ENCODE data around the gene TEX44. TPM values are rescaled to one million over a fixed set of nuclear protein-coding genes. Genes with fewer than 3 reads are reported as not detected.

TEX44 gene
- total and polyA plus RNA-seq, 2 donors (not counting 1 experiment from before 2014, with no cell fraction given), result not detected

DNA sequence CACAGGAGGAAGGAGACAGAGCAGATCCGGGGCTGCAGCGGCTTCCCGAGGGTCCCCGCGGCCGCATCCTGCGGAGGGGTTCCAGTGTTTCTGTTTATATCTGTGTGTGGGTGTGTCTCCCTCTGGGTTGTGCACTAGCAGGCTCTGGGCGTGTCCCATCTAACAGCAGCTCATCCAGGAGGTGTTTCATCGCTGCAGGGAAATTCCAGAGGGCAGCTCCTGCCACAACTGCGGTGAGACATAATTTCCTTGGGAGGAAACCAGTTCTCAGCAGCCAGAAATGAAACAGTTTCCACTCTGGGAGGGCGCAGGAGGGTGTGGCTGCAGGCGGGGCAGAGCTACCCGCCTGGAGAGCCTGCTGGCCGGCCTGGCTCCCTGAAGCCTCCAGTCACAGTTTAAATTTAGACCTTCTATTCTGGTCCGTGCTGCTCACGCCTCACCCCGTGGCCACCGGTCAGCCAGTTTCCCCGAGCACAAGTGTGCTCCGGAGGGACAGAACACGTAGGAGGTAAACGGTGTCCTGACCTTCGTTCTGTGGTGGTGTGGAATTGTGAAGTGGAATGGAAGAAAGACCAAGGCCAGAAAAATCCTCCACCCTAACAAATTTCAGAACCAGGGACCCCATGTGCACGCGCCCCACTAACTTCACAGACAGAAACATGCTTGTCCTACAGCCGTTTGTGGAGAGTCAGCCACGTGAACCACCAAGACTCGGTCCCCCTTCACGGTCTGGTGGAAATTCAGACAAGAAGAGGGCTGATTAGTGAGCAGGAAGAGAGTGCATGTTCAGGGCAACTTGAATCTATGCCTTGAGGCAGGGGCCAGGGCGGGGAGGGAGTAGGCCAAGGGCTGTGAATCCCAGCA is 50.2 kb downstream of the TEX44 start:
- peak overlapping the region; percentile 86 for H2AFZ ChIP-seq (ENCODE audit: insufficient read depth, low read depth, low read length, poor library complexity, severe bottlenecking)
- no peaks in the 10 kb centered on the region for H3K27me3 ChIP-seq (replicated peaks in 1 of 4; ENCODE audit: control extremely low read depth in 1 of 4, control insufficient read depth in 3 of 4, insufficient read depth in 4 of 4, low read length in 3 of 4)
- H3K4me1 ChIP-seq (ENCODE audit: control insufficient read depth in 2 of 2, insufficient read depth in 2 of 2, low read length in 2 of 2), result peaks cover 14 to 20% of the 10 kb centered on the region in 2 donors
- DNase-seq (peak; percentile 58), ATAC-seq (ENCODE audit: low read depth) (peak; percentile 74)
- WGBS (ENCODE audit: insufficient coverage), result 4% methylated on average over 19 of the region's 30 CpGs
- Mint-ChIP-seq H3K4me1 (peaks cover 16% of the 10 kb centered on the region), H3K9me3 (ENCODE audit: insufficient read depth) (no peaks in the 10 kb centered on the region), H3K4me3 (peak overlapping the region; percentile 83), H3K27ac (peak overlapping the region; percentile 83), H3K27me3 (no peaks in the 10 kb centered on the region)
- ChIA-PET CTCF (interaction anchor here (0.8 to 1.6 kb wide), 5 partner anchors 12 to 71 kb away, joined by 3 to 9 read pairs (median 5); no protein-coding TSS in a partner anchor), POLR2A (interaction anchor here (0.6 to 1.9 kb wide), 7 partner anchors 14 to 129 kb away, joined by 3 to 8 read pairs (median 5); no protein-coding TSS in a partner anchor)
- H3K9me3 ChIP-seq (ENCODE audit: control extremely low read depth in 1 of 3, control insufficient read depth in 2 of 3, insufficient read depth in 1 of 3, low read length in 2 of 3), result peaks cover 0 to 7% (median 2%) of the 10 kb centered on the region in 3 donors
- peak overlapping the region in 4 of 5 experiments; percentile 22 to 55 (median 42) for H3K4me3 ChIP-seq (ENCODE audit: control extremely low read depth in 1 of 5, extremely low read depth in 1 of 5, insufficient read depth in 1 of 5, low read depth in 2 of 5, low read length in 4 of 5)
- TF ChIP-seq EZH2 (IDR thresholded peaks at IDR 0.05; ENCODE audit: borderline replicate concordance, insufficient read depth, low read depth, low read length, poor library complexity, severe bottlenecking), result no peak
- TF ChIP-seq, protein P1, sequence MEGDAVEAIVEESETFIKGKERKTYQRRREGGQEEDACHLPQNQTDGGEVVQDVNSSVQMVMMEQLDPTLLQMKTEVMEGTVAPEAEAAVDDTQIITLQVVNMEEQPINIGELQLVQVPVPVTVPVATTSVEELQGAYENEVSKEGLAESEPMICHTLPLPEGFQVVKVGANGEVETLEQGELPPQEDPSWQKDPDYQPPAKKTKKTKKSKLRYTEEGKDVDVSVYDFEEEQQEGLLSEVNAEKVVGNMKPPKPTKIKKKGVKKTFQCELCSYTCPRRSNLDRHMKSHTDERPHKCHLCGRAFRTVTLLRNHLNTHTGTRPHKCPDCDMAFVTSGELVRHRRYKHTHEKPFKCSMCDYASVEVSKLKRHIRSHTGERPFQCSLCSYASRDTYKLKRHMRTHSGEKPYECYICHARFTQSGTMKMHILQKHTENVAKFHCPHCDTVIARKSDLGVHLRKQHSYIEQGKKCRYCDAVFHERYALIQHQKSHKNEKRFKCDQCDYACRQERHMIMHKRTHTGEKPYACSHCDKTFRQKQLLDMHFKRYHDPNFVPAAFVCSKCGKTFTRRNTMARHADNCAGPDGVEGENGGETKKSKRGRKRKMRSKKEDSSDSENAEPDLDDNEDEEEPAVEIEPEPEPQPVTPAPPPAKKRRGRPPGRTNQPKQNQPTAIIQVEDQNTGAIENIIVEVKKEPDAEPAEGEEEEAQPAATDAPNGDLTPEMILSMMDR (IDR thresholded peaks at IDR 0.05), result no peak
- no peaks in the 10 kb centered on the region for H4K20me1 ChIP-seq (ENCODE audit: control insufficient read depth, insufficient read depth, low read length, poor library complexity, severe bottlenecking)
- no peaks in the 10 kb centered on the region for H3K79me2 ChIP-seq (ENCODE audit: control insufficient read depth, insufficient read depth, low read length)
- intact Hi-C loops (cut with micrococcal nuclease), result no loop called here
- H3K27ac ChIP-seq (ENCODE audit: low read length in 2 of 2), result peak overlapping the region in 1 of 2 donors; percentile 45
- no peaks in the 10 kb centered on the region for H3K36me3 ChIP-seq (replicated peaks in 1 of 2; ENCODE audit: control extremely low read depth in 1 of 2, control insufficient read depth in 1 of 2, extremely low read depth in 1 of 2, insufficient read depth in 2 of 2, low read length in 1 of 2)
- H3K9ac ChIP-seq (ENCODE audit: low read length), result peak overlapping the region; percentile 64
- H3K4me2 ChIP-seq (replicated peaks; ENCODE audit: low read depth, low read length, poor library complexity, severe bottlenecking), result peak overlapping the region; percentile 85
